Subcutaneous abdominal adipose tissue (tissue), 5 donors: ENCODE results near the gene THEM5.
A peak's percentile ranks its signal among the peaks of the same experiment; 100 is the strongest.

Experiments
- H3K27ac ChIP-seq: one replicate; pipeline ENCODE4 v1.7.0; 2013; ENCODE audit warnings: low read depth, mild to moderate bottlenecking, inconsistent platforms, low read length, moderate library complexity
- H3K27me3 ChIP-seq, 5 donors: one replicate each; pipeline ENCODE4 v1.7.0; 2013; ENCODE audit warnings: low read length in 5 of 5, inconsistent platforms in 1 of 5; ENCODE audit not compliant: control insufficient read depth in 5 of 5, insufficient read depth in 4 of 5
- H3K36me3 ChIP-seq, 5 donors: one replicate each; pipeline ENCODE4 v1.7.0; 2013; ENCODE audit warnings: low read length in 5 of 5; ENCODE audit not compliant: control insufficient read depth in 5 of 5, insufficient read depth in 5 of 5
- H3K4me1 ChIP-seq, 5 donors: one replicate each; pipeline ENCODE4 v1.7.0; 2013; ENCODE audit warnings: low read length in 5 of 5, mild to moderate bottlenecking in 3 of 5, moderate library complexity in 1 of 5; ENCODE audit not compliant: control insufficient read depth in 5 of 5, insufficient read depth in 5 of 5
- H3K4me3 ChIP-seq, 5 donors: one replicate each; pipeline ENCODE4 v1.7.0; 2013; ENCODE audit warnings: low read length in 5 of 5, low read depth in 1 of 5
- H3K9ac ChIP-seq, 5 donors: one replicate each; pipeline ENCODE4 v1.7.0; 2013; ENCODE audit warnings: low read length in 5 of 5, mild to moderate bottlenecking in 4 of 5, moderate library complexity in 3 of 5
- H3K9me3 ChIP-seq, 5 donors: one replicate each; pipeline ENCODE4 v1.7.0; 2013; ENCODE audit warnings: low read length in 5 of 5; ENCODE audit not compliant: control insufficient read depth in 5 of 5
- donor health status: healthy.
- donor health status: healthy.
- donor health status: healthy.
- donor health status: healthy.
- donor health status: healthy.

The THEM5 gene

GRCh38 chr1:151806170-151806569 is 47.3 kb downstream of the THEM5 start:
- H3K27me3 ChIP-seq: peaks cover 0 to 16% (median 5%) of the 10 kb centered on the region in 5 donors
- no peak overlapping the region for H3K9ac ChIP-seq
- no peak overlapping the region for H3K27ac ChIP-seq
- no peaks in the 10 kb centered on the region for H3K9me3 ChIP-seq
- H3K4me1 ChIP-seq: peaks cover 0 to 38% (median 9%) of the 10 kb centered on the region in 5 donors
- no peaks in the 10 kb centered on the region for H3K36me3 ChIP-seq
- no peak overlapping the region for H3K4me3 ChIP-seq

GRCh38 chr1:151805066-151805820 is 48.3 kb downstream of the THEM5 start, which contains the start of gene LINGO4:
Gene LINGO4, minus strand, starts transcription at chr1:151805419. Its CDS starts 2,715 bp downstream, at chr1:151802704.
- Histone ChIP-seq H3K4me3 (no peak within 1 kb of the TSS), H3K9me3 (no peaks in the 10 kb centered on the region), H3K27me3 (peaks cover 0 to 19% (median 10%) of the 10 kb centered on the region in 5 donors), H3K36me3 (no peaks in the 10 kb centered on the region), H3K9ac (no peak within 1 kb of the TSS), H3K4me1 (peaks cover 0 to 33% (median 9%) of the 10 kb centered on the region in 5 donors), H3K27ac (no peak within 1 kb of the TSS)

GRCh38 chr1:151803915-151804314 is 49.6 kb downstream of the THEM5 start:
- peaks cover 0 to 22% (median 6%) of the 10 kb centered on the region in 5 donors for H3K4me1 ChIP-seq
- no peak overlapping the region for H3K4me3 ChIP-seq
- no peaks in the 10 kb centered on the region for H3K36me3 ChIP-seq
- no peak overlapping the region for H3K27ac ChIP-seq
- H3K9me3 ChIP-seq: no peaks in the 10 kb centered on the region
- H3K9ac ChIP-seq: no peak overlapping the region
- H3K27me3 ChIP-seq: peaks cover 0 to 22% (median 17%) of the 10 kb centered on the region in 5 donors

GRCh38 chr1:151803164-151803563 is 50.3 kb downstream of the THEM5 start:
- Histone ChIP-seq H3K9me3 (no peaks in the 10 kb centered on the region), H3K27me3 (peaks cover 0 to 26% (median 18%) of the 10 kb centered on the region in 5 donors), H3K27ac (no peak overlapping the region), H3K4me3 (no peak overlapping the region), H3K4me1 (peaks cover 0 to 22% (median 6%) of the 10 kb centered on the region in 5 donors), H3K36me3 (no peaks in the 10 kb centered on the region), H3K9ac (no peak overlapping the region)

- Histone ChIP-seq H3K4me3 (no peak overlapping the region), H3K9me3 (no peaks in the 10 kb centered on the region), H3K9ac (no peak overlapping the region), H3K36me3 (peaks cover 0 to 2% (median 0%) of the 10 kb centered on the region in 5 donors), H3K4me1 (peaks cover 0 to 22% (median 6%) of the 10 kb centered on the region in 5 donors), H3K27me3 (peaks cover 0 to 30% (median 18%) of the 10 kb centered on the region in 5 donors), H3K27ac (no peak overlapping the region)
These were observed 51.1 kb downstream of the THEM5 start for GRCh38 chr1:151802372-151802771.

- Histone ChIP-seq H3K27ac (no peak overlapping the region), H3K9ac (no peak overlapping the region), H3K4me1 (peaks cover 0 to 22% (median 6%) of the 10 kb centered on the region in 5 donors), H3K36me3 (peaks cover 0 to 2% (median 0%) of the 10 kb centered on the region in 5 donors), H3K9me3 (no peaks in the 10 kb centered on the region), H3K27me3 (peaks cover 0 to 30% (median 18%) of the 10 kb centered on the region in 5 donors), H3K4me3 (no peak overlapping the region)
These were observed 51.7 kb downstream of the THEM5 start for GRCh38 chr1:151801846-151802245.

GRCh38 chr1:151801310-151801820 is 52.1 kb downstream of the THEM5 start:
- Histone ChIP-seq H3K36me3 (peaks cover 0 to 2% (median 0%) of the 10 kb centered on the region in 5 donors), H3K9ac (no peak overlapping the region), H3K4me3 (no peak overlapping the region), H3K27me3 (peaks cover 0 to 30% (median 18%) of the 10 kb centered on the region in 5 donors), H3K4me1 (peaks cover 0 to 22% (median 6%) of the 10 kb centered on the region in 5 donors), H3K27ac (no peak overlapping the region), H3K9me3 (no peaks in the 10 kb centered on the region)

GRCh38 chr1:151800830-151801229 is 52.7 kb downstream of the THEM5 start:
- H3K36me3 ChIP-seq: peaks cover 0 to 2% (median 0%) of the 10 kb centered on the region in 5 donors
- H3K9ac ChIP-seq: peak overlapping the region in 1 of 5 donors; percentile 10
- H3K4me1 ChIP-seq: peaks cover 0 to 22% (median 6%) of the 10 kb centered on the region in 5 donors
- H3K27me3 ChIP-seq: peaks cover 0 to 30% (median 18%) of the 10 kb centered on the region in 5 donors
- H3K4me3 ChIP-seq: no peak overlapping the region
- H3K9me3 ChIP-seq: no peaks in the 10 kb centered on the region
- no peak overlapping the region for H3K27ac ChIP-seq

- H3K4me3 ChIP-seq: no peak overlapping the region
- H3K9ac ChIP-seq: no peak overlapping the region
- H3K36me3 ChIP-seq: peaks cover 0 to 2% (median 0%) of the 10 kb centered on the region in 5 donors
- no peaks in the 10 kb centered on the region for H3K9me3 ChIP-seq
- H3K27ac ChIP-seq: no peak overlapping the region
- peaks cover 0 to 13% (median 6%) of the 10 kb centered on the region in 5 donors for H3K4me1 ChIP-seq
- H3K27me3 ChIP-seq: peaks cover 0 to 30% (median 18%) of the 10 kb centered on the region in 5 donors
These were observed 54.1 kb downstream of the THEM5 start for GRCh38 chr1:151799179-151800022.
